ENCODE results near the gene AFF3.
"Not testable (repeated sequence)": the region's sequence is repeated elsewhere in the genome, so short reads cannot be mapped to it uniquely, and the experiment has no call there.

Gene AFF3

DNA sequence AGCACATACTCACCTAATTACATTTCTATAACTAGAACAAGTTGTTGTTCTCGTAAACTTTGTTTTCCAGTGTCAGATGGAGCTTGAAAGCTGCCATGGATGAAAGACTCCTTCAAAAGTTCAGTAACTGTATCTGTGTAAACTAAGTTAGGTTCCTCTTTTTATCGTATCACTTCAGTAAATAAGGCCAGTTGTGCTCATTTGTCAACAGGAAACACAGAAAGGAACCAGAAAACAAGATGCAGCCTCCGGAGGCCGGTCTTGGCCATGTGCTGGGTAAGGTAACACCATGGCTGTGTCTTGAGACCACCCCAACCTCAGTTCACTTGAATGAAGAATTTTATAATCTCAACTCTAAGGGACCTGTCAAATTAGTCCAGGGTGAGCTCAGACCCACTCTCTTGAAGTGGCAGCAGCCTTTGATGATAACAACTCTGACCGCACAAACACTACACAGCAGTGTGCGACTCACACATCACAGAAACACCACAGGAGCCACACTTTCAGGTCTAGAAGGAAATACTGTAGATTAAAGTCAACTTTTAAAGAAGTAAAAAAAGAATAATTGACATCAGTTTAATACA lies 213.8 kb downstream of the AFF3 start:
- DNase-seq (ENCODE audit: low read depth, low spot score) = no peak

DNA sequence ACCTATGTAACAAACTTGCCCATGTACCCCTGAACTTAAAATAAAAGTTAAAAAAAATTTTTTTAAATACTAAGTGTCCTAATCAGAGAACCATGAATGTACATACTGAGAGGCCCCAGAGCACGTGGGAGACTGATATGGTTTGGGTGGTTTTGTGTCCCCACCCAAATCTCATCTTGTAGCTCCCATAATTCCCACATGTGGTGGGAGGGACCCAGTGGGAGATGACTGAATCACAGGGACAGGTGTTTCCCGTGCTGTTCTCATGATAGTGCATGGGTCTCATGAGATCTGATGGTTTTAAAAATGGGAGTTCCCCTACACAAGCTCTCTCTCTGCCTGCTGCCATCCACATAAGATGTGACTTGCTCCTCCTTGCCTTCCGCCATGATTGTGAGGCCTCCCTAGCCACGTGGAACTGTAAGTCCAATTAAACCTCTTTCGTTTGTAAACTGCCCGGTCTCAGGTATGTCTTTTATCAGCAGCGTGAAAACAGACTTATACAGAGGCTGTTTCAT lies 214.6 kb downstream of the AFF3 start:
- DNase-seq (ENCODE audit: low read depth, low spot score) = not testable (repeated sequence)

DNA sequence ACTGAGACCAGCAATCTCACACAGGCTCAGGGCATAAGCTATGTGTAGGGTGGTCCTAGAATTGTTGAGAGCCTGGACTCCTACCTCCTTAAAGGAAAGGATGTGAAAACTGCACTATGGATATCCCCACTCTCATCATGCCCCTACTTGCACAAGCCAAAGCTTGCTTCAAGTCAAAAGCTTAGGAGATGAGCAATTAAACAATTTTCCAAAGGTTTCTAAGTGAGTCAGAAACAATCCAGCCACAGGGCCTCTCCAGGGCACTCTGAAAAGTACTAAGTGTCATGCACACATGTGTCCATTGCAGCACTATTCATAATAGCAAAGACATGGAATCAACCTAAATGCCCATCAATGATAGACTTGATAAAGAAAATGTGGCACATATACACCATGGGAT lies 215.4 kb downstream of the AFF3 start:
- no peak for DNase-seq (ENCODE audit: low read depth, low spot score)

DNA sequence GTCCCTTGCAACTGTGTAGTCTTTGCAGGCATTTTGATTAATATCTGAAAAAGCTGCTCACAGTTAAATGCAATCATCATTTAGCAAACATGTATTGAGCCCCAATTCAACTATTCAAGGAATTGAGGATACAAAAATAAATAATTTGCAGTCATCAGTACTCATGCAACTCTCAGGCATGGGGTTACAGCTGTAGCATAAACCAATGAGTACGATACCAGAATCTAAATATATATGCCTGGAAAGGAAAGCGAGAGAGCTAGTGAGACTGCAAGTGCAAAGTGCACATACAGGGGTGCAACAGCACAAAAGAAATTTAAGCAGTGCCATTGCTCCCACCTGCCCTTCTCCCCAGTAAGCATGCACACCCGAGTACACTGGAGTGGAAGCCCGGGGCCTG lies 216.4 kb downstream of the AFF3 start:
- no peak for DNase-seq (ENCODE audit: low read depth, low spot score)

DNA sequence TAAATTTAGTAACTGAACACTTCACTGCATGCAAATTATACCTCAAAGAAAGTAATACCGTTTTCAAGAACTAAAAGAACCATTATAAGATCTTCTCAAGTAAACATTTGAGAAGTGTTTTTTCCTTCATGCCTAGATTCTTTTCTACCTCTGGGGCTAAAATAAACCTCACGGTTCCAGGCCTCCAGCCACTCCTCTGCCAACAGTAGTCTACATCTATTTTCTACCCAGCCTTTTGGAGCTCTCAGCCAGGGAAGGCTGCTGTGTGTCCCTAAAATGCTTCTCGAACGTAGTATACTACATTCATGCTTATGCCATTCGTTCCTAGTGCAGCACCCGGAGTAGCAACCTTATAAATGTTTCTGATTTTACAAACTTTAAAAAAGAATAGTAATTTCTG lies 219.7 kb downstream of the AFF3 start:
- no peak for DNase-seq (ENCODE audit: low read depth, low spot score)

DNA sequence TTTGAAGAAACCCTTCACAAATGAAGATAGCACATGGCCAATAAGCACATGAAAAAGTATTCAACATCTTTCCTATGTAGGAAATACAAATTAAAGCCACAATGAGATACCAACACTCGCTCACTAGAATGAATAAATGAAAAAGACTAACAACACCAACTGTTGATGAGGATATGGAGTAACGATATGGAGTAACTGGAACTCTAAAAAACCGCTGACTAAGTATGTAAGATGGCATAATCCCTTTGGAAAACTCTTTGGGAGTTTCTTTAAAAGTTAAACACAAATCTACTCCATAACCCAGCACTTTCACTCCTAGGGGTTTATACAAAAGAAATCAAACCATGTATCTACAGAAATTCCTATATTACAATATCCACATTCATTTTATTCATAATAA lies 220.5 kb downstream of the AFF3 start:
- DNase-seq (ENCODE audit: low read depth, low spot score) = no peak

DNA sequence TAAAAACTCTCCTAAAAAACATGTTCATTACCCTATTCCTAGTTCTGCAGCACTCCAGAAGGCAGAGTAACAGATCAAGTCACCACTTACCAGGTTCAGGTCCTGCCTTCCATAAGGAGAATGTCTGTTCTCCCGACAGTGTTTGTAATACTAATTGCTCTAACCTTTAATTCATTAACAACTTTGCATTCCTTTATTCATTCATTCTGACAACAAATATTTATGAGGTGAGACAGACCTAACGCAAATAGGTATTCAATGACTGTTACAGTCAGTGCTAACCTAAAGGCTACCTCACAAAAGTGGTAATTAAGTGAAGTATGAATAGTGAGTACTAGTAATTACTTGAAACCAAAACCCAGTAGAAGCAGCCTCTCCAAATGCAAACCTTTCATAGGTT lies 224.0 kb downstream of the AFF3 start:
- DNase-seq (ENCODE audit: low read depth, low spot score) = no peak

DNA sequence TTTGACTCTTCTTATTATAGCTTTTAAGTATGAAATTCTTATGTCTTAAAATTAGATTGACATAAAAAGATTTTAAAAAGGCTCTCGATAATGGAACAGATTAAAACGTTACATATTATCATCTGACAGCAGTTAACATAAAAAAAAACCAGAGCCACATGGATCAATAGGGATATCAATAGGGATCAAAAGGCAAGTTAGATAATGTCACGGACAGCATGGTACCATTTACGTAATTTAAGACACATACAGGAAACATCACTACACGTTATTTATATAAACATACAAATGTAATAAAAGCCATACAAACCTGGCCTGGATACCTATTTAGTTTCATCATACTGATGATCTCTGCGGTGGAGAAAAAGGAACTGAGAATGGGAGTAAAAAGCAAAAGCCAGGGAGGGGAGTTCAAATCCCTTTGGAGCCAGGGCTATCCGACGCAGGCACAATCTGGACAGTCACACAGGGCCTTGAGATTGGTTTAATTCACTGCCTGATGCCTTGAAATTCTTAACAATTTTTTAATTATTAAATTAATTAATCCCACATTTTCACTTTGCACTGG lies 227.2 kb downstream of the AFF3 start:
- no peak for DNase-seq (ENCODE audit: low read depth, low spot score)

DNA sequence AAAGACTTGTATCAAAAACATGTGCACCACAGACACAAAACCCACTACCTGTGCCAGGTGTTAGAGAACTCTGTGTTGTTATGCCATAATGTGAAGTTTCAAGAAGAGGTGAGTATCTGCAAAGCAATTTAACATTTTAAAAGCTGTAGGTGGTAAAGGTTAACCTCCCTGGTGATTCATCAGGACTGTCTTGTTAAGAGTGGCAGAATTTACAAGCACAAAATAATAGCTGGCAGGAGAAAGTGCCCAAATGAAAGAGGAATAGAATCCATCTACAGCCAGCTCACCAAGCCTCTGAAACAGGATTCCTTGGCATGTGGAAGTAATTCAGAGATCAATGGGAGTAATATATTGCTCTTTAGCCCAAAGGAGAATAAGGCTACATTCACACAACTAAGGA lies 230.7 kb downstream of the AFF3 start:
- no peak for DNase-seq (ENCODE audit: low read depth, low spot score)

DNA sequence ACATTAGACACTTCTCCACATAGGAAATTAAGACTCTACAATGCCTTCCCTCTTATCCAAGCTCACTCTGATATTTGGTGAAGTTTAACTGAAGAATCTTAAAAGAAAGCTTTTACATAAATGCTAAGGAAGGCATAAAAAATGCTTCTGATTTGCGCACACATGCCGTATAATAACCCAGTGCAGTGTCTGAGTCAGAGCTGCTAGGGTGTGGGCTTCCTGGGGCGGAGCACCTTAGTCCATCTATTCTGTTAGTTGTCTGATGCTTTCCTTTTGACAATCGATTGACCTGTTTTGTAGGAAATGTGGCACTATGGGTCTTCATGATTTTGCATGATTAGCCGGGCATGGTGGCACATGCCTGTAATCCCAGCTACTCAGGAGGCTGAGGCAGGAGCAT lies 231.5 kb downstream of the AFF3 start:
- DNase-seq (ENCODE audit: low read depth, low spot score) = no peak

DNA sequence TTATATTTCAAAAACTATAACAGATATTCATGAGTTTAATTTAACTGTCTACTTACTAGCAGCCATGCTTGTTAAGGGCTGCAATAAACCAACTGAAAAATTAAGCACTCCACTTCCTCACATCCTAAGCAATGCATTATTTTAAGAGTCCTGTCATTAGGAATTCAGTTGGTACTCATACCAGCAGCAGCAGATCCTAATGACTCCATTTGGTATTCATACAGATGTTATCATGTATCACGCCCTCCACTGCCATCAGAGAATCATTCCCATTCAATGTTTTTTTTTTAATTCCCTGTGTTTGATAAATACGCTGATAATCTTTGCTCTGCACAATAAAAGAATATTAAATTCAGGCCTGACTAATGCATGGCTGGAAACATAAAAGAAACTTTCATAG lies 236.8 kb downstream of the AFF3 start:
- no peak for DNase-seq (ENCODE audit: low read depth, low spot score)

DNA sequence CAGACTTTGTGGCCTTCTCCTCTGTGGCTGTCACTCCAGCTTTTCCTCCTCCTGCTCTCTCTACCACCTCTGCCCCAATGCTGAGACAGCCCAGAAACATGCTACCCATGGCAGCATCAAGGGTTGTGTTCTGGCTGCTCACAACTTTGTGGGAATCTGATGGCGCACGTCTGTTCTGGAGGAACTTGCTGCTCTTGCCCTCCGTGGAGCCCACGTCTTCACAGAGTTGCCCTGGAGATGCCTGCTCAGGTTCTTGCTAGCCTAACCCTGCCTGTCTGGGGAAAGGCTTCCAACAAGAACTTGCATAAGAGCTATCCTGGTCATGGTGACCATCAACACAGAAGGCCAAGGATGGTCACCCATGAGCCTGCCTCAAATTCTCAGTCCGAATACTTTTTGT lies 237.4 kb downstream of the AFF3 start:
- no peak for DNase-seq (ENCODE audit: low read depth, low spot score)

DNA sequence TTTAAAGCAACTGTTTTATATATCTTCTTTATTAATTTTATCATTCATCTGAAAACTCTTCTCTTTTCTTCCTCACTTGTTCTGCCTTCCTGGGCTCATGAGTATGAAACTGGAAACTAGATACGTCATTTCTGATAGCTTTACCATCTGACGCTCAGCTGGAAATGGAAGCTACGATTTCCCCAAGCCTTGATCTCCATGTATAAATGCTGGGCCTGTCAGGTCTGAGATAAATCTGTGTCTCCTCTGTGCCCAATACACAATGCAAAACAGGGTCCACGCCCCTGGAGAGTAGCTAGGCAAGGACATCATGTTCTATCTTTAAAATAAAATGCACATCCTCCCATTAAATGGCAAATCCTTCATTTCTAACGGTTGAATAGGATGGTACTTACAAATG lies 238.4 kb downstream of the AFF3 start:
- no peak for DNase-seq (ENCODE audit: low read depth, low spot score)

DNA sequence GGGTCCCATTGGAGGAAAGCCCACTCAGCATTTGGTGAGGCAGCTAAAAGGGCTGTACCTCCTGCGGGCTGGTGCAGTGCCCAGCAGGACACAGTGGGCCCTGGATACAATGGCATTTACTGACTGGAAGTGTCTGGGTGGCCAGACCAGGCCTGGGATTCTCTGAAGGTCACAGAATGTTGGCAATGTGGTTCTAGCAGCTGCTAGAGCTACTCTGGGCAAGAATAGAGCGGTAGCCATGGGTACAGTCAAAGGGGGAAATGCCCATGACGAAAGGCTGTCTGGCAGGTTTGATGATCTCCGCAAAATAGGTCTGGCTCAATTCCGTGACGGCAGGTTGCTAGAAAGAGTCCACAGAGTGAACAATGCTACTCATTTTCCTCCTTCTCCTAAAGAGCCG lies 241.8 kb downstream of the AFF3 start:
- DNase-seq (ENCODE audit: low read depth, low spot score) = no peak

DNA sequence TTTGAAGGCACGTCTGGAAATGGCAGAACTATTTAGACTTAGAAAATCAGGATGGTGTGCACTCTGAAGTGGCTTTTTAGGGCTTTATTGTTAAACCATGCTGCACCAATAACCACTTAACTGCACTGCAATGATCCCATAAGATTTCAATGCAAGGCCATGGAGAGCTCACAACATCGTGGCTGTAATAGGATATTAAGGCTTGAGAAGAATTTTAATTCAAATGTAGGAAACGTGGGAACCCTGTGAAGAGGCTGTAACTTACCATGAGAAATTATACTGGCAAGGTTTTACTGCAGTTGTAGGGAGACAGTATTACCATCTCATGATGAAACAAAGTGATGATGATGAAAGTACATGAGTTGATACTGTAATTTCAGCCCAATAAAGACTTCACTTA lies 242.5 kb downstream of the AFF3 start:
- no peak for DNase-seq (ENCODE audit: low read depth, low spot score)

DNA sequence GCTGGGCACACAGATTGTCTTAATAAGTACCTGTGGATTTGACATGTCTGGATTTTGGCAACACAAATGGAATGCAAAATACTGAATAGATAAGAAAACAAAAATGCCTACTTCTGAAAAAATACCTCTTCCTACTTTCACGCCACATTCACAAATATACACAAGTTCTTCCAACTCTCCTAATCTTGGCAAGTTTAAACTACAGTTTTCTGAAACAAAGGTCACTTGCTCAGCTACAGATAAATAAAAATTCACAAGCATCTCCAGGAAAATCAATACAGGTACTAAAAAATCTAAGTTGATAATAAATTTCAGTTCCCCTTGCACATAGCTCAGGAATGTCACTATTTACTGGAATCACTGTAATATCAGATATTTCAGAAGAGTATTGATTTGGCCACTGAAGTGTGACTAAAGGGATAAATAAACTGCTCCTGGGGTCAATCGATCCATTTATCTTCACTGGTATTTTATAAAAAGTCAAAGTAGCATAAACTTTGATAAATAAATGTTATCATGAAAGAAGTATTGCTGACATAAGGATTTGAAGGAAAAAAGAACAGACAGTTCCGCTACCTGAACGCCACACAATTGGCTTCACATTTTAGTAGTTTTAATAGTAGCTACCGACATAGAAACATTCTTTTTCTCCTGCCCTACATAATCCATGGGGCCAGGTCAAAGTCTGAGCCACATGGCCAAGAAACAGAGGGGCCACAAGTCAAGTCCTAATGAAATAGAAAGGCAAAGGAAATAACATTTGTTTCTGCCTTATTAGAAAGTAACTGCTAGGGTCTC lies 243.1 kb downstream of the AFF3 start:
- DNase-seq (ENCODE audit: low read depth, low spot score) = no peak

DNA sequence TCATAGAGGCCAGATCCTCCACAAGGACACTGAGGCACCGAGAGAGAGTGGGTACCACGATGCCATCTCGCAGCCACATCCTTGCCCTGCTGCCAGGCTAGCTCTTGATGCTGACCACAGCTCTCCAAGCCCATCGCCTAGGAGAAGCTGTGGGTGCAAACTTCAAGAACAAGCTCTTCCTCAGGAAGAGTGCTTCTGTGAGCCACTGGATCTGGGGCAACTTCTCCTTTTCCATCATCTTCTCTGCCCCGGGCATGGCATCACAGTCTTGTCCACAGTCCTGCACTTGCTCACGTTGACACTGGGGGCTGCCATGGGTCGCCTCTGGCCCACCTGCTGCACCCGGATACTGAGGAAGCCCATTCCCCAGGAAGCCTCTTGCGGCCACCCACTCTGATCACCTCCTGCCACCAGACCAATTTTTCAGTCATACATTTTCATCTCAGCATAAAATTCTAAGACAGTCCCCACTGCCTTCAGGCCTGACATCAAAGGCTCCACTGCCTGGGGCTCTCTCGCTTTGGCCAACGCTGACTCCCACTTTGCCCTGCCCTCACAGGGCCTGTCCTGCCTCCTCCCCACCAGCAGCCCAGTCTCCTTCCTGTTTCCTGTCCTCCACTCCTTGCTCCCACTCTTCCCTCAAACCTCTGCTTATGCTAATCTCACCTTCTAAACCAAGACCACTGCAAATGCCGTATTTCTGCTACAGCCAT lies 243.9 kb downstream of the AFF3 start:
- DNase-seq (ENCODE audit: low read depth, low spot score) = no peak

DNA sequence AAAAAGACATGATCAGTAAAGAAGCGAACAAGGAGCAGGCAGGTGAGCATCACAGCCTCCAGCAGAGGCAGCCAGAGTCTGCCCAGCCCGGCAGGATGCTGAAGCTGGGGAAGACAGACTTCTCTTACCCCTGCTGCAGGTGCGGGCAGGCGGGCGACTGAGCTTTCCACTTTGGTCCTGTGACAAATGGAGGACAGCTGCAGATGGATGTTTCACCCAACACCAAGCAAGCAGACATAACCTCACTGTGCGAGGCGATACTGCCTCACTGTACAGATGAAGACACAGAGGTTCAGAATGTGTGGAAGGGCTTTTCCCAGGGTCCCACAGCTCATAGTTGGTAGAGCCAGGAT lies 251.0 kb downstream of the AFF3 start:
- DNase-seq (ENCODE audit: low read depth, low spot score) = no peak

DNA sequence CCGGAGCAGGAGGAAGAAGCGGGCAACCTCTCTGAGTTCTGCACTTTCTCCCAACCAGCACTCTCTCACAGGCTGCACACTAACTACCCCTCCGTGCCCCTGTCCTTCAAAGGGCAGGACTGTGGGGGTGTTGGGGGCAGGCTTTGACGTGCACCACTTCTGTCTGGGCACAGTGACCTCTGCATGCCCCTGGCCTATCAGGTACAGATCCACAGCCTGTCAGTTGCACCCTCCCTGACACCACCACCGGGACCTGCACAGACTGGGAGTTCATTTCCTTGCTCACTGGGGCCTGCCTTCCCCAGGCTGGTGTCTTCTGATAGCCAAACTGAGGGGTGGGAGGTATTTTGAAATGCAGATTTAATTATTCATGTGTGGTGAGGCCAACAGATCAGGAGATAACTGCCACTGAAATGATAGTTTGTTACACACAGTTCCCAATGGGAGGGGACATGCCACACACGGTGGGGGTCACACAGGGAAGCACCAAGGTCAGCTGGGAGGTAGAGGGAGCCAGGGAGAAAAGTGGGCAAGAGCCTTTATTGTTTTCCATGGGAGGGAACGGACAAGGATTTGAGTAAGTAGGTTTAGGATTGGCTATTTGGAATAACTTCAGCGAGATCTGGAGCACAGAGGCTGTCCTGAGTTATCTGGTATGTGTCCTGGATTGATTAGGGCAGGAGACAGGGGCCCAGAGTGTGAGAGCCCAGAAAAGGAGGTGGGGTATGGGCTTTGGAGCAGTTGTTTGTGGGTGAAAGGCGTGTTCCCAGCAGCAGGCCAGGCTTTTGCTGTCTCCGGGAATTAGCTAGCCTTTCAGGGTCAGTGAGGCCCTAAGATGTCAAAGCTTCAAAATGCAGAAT lies 251.6 kb downstream of the AFF3 start:
- DNase-seq (ENCODE audit: low read depth, low spot score) = no peak

DNA sequence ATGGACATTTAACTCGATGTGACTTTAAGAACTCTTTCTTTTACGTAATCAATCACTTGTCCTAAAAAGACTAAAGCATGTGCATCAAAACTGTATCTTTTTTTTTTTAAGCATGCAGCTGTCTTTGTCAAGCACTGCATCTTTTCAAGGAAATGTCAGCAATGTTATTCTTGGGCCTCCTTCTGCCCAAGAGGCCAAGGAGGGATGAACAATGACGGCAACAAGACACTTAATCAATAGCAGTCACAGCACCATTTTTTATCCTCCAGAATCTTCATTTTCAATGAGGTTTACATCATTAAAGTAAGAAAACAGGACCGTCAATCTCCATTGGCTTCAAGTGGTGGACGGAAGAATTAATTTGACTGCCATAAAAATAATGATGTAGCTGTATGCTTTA lies 253.8 kb downstream of the AFF3 start:
- no peak for DNase-seq (ENCODE audit: low read depth, low spot score)

DNA sequence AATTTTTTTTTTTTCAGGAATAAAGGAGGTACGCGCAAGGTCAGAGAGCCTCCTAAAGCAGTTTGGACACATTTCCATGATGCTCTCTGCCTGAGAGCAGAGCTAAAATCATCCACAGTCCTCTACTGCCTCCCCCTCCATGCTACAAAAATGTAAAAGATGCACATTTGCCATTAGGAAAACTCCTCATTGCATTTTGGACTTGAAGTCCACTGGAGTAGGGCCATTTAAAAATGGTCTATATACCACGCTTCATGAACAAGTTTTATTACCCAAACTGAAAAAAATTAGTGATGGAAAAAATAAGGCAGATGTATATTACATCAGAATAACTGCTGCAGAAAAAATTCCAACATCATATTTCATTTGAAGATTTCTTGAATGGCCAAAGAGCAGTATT lies 256.0 kb downstream of the AFF3 start:
- DNase-seq (ENCODE audit: low read depth, low spot score) = no peak

DNA sequence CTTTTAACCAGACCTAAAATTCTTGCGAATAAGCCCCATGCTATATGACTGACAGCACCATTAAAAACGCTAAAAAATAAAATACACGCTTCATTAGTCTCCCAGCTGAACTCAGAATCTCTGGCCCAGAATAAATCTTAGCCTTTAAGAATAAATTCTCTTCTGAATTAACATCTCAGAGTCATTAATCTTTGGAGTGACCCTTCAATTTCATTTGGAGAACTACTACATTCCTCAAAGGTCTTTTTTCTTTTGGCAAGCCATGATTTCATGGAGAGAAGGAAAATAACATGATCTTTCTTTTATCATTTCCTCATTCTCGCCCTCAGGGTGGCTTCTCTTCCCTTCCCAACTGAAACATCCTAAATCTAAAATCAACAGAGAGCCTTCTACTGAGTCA lies 259.0 kb downstream of the AFF3 start:
- no peak for DNase-seq (ENCODE audit: low read depth, low spot score)

All from activated naive CD8-positive, alpha-beta T cell treated with anti-CD3 and anti-CD28 coated beads, Interleukin-2, amount 50 U/mL, for 16 hours (primary cell).